Trophoblast cell (in vitro differentiated cells and primary cell): ENCODE results near the gene TTI1.

Source experiments
- DNase-seq, 2 donors: peaks; one replicate each; pipeline ENCODE4 v3.0.0-alpha.2; 2016
- H2AFZ ChIP-seq: 2 replicates; pipeline ENCODE4 v1.6.1; 2013; ENCODE audit warnings: low read length, moderate library complexity, mild to moderate bottlenecking; ENCODE audit not compliant: insufficient read depth, poor library complexity
- H2AK5ac ChIP-seq: 2 replicates; pipeline ENCODE4 v1.6.1; 2013; ENCODE audit warnings: mild to moderate bottlenecking, low read length
- H2BK120ac ChIP-seq: 2 replicates; pipeline ENCODE4 v1.6.1; 2013; ENCODE audit warnings: low read length, mild to moderate bottlenecking, moderate library complexity; ENCODE audit not compliant: insufficient read depth, poor library complexity
- H2BK12ac ChIP-seq: 2 replicates; pipeline ENCODE4 v1.6.1; 2013; ENCODE audit warnings: mild to moderate bottlenecking, low read length, moderate library complexity
- H2BK5ac ChIP-seq: 2 replicates; pipeline ENCODE4 v1.6.1; 2013; ENCODE audit warnings: low read length, low read depth, moderate library complexity, mild to moderate bottlenecking; ENCODE audit not compliant: poor library complexity
- H3K14ac ChIP-seq: 2 replicates; pipeline ENCODE4 v1.6.1; 2013; ENCODE audit warnings: mild to moderate bottlenecking, low read length
- H3K18ac ChIP-seq: 2 replicates; pipeline ENCODE4 v1.6.1; 2013; ENCODE audit warnings: mild to moderate bottlenecking, low read length
- H3K23ac ChIP-seq: 2 replicates; pipeline ENCODE4 v1.6.1; 2013; ENCODE audit warnings: low read length
- H3K27ac ChIP-seq: 2 replicates; pipeline ENCODE4 v1.5.1; 2013; ENCODE audit warnings: low read depth, mild to moderate bottlenecking, inconsistent platforms, low read length, moderate library complexity
- H3K27me3 ChIP-seq: 2 replicates; pipeline ENCODE4 v1.6.1; 2013; ENCODE audit warnings: inconsistent platforms, mild to moderate bottlenecking, low read length, moderate library complexity; ENCODE audit not compliant: insufficient read depth
- H3K36me3 ChIP-seq, 2 experiments: 1 replicate in 1 of 2; 2 replicates in 1 of 2; pipeline ENCODE4 v1.6.1; 2013; ENCODE audit warnings: low read length in 2 of 2, mild to moderate bottlenecking in 2 of 2, moderate library complexity in 1 of 2; ENCODE audit not compliant: insufficient read depth in 2 of 2, control insufficient read depth in 1 of 2
- H3K4ac ChIP-seq: 2 replicates; pipeline ENCODE4 v1.6.1; 2013; ENCODE audit warnings: low read depth, mild to moderate bottlenecking, low read length, moderate library complexity
- H3K4me1 ChIP-seq, 2 experiments: 1 replicate in 1 of 2; 2 replicates in 1 of 2; pipeline ENCODE4 v1.6.1; 2013; ENCODE audit warnings: low read length in 2 of 2, mild to moderate bottlenecking in 2 of 2, moderate library complexity in 1 of 2; ENCODE audit not compliant: insufficient read depth in 2 of 2, control insufficient read depth in 1 of 2
- H3K4me2 ChIP-seq: 2 replicates; pipeline ENCODE4 v1.6.1; 2013; ENCODE audit warnings: inconsistent platforms, mild to moderate bottlenecking, low read length, moderate library complexity
- H3K4me3 ChIP-seq: 2 replicates; pipeline ENCODE4 v1.5.1; 2013; ENCODE audit warnings: mild to moderate bottlenecking, low read depth, low read length, inconsistent platforms
- H3K79me1 ChIP-seq: one replicate; pipeline ENCODE4 v1.6.1; 2013; ENCODE audit warnings: low read length
- H3K79me2 ChIP-seq: 2 replicates; pipeline ENCODE4 v1.6.1; 2013; ENCODE audit warnings: low read length, mild to moderate bottlenecking; ENCODE audit not compliant: control insufficient read depth, insufficient read depth, poor library complexity
- H3K9ac ChIP-seq: 2 replicates; pipeline ENCODE4 v1.6.1; 2013; ENCODE audit warnings: mild to moderate bottlenecking, low read length
- H3K9me3 ChIP-seq: 2 replicates; pipeline ENCODE4 v1.6.1; 2013; ENCODE audit warnings: low read depth, mild to moderate bottlenecking, control low read depth, inconsistent platforms, low read length; ENCODE audit not compliant: insufficient read depth
- H4K12ac ChIP-seq: 2 replicates; pipeline ENCODE4 v1.6.1; 2013; ENCODE audit warnings: low read depth, mild to moderate bottlenecking, low read length, moderate library complexity
- H4K8ac ChIP-seq: 2 replicates; pipeline ENCODE4 v1.6.1; 2013; ENCODE audit warnings: low read depth, mild to moderate bottlenecking, low read length, moderate library complexity
- H4K91ac ChIP-seq: one replicate; pipeline ENCODE4 v1.6.1; 2013; ENCODE audit warnings: low read depth, mild to moderate bottlenecking, low read length, moderate library complexity
- WGBS: extraction: QIAGEN DNeasy Blood & Tissue Kit; methylation state at CpG from one replicate; pipeline ENCODE4 v1.1.7; 2013; ENCODE audit warnings: missing lambda C conversion rate; ENCODE audit not compliant: insufficient read length, insufficient coverage; ENCODE audit errors: extremely low coverage; 5-methylcytosine and 5-hydroxymethylcytosine counted together

Gene TTI1

GRCh38 chr20:37939701-37940560 lies 93.3 kb downstream of the TTI1 start:
- H3K9me3 ChIP-seq = peaks cover 3% of the 10 kb centered on the region
- no peaks in the 10 kb centered on the region for H3K79me1 ChIP-seq
- no peak overlapping the region for H2BK12ac ChIP-seq
- no peak for DNase-seq
- H4K8ac ChIP-seq = no peak overlapping the region
- no peak overlapping the region for H3K14ac ChIP-seq
- no peak overlapping the region for H3K9ac ChIP-seq
- no peak overlapping the region for H4K91ac ChIP-seq
- no peak overlapping the region for H3K18ac ChIP-seq
- no peaks in the 10 kb centered on the region for H3K36me3 ChIP-seq
- H2AK5ac ChIP-seq = no peak overlapping the region
- H3K23ac ChIP-seq = no peak overlapping the region
- no peak overlapping the region for H2BK120ac ChIP-seq
- no peak overlapping the region for H3K4ac ChIP-seq
- peak overlapping the region; percentile 33 for H3K4me3 ChIP-seq
- H3K27me3 ChIP-seq = no peaks in the 10 kb centered on the region
- H3K79me2 ChIP-seq = no peaks in the 10 kb centered on the region
- H3K27ac ChIP-seq = no peak overlapping the region
- H2AFZ ChIP-seq = no peak overlapping the region
- no peak overlapping the region for H2BK5ac ChIP-seq
- no peak overlapping the region for H4K12ac ChIP-seq
- WGBS = no CpG with 5 or more reads among the region's 25 CpGs
- H3K4me1 ChIP-seq = no peaks in the 10 kb centered on the region
- H3K4me2 ChIP-seq = no peak overlapping the region

GRCh38 chr20:37938954-37939353 lies 94.3 kb downstream of the TTI1 start:
- Histone ChIP-seq H3K4me2 (no peak overlapping the region), H3K27ac (no peak overlapping the region), H4K12ac (no peak overlapping the region), H3K79me2 (no peaks in the 10 kb centered on the region), H2AK5ac (no peak overlapping the region), H3K23ac (no peak overlapping the region), H4K8ac (no peak overlapping the region), H2AFZ (no peak overlapping the region), H2BK12ac (no peak overlapping the region), H3K27me3 (no peaks in the 10 kb centered on the region), H3K4me1 (no peaks in the 10 kb centered on the region), H3K4me3 (no peak overlapping the region), H2BK5ac (no peak overlapping the region), H3K9me3 (peaks cover 3% of the 10 kb centered on the region), H3K4ac (no peak overlapping the region), H3K79me1 (no peaks in the 10 kb centered on the region), H3K9ac (no peak overlapping the region), H4K91ac (no peak overlapping the region), H3K36me3 (no peaks in the 10 kb centered on the region), H3K14ac (no peak overlapping the region), H2BK120ac (no peak overlapping the region), H3K18ac (no peak overlapping the region)
- no CpG with 5 or more reads among the region's 9 CpGs for WGBS
- DNase-seq = no peak

GRCh38 chr20:37938181-37938750 lies 95.0 kb downstream of the TTI1 start:
- Histone ChIP-seq H2AFZ (no peak overlapping the region), H3K4me1 (peaks cover 0 to under 1% of the 10 kb centered on the region in 2 experiments), H4K91ac (no peak overlapping the region), H2AK5ac (no peak overlapping the region), H3K4me2 (no peak overlapping the region), H3K18ac (no peak overlapping the region), H3K27me3 (no peaks in the 10 kb centered on the region), H2BK12ac (no peak overlapping the region), H4K12ac (no peak overlapping the region), H3K23ac (no peak overlapping the region), H4K8ac (no peak overlapping the region), H3K79me1 (no peaks in the 10 kb centered on the region), H3K9me3 (peaks cover 3% of the 10 kb centered on the region), H2BK5ac (no peak overlapping the region), H2BK120ac (no peak overlapping the region), H3K4me3 (no peak overlapping the region), H3K36me3 (no peaks in the 10 kb centered on the region), H3K14ac (no peak overlapping the region), H3K4ac (no peak overlapping the region), H3K9ac (no peak overlapping the region), H3K79me2 (no peaks in the 10 kb centered on the region), H3K27ac (no peak overlapping the region)
- WGBS = no CpG with 5 or more reads among the region's 12 CpGs
- DNase-seq = no peak

GRCh38 chr20:37937686-37938085 lies 95.6 kb downstream of the TTI1 start:
- DNase-seq = no peak
- no peak overlapping the region for H3K9ac ChIP-seq
- no CpG with 5 or more reads among the region's 4 CpGs for WGBS

More at GRCh38 chr20:37937686-37938085, 95.6 kb downstream of the TTI1 start:
- Histone ChIP-seq H4K12ac (no peak overlapping the region), H3K18ac (no peak overlapping the region), H3K14ac (no peak overlapping the region), H3K79me1 (no peaks in the 10 kb centered on the region), H2BK120ac (no peak overlapping the region), H3K36me3 (no peaks in the 10 kb centered on the region), H3K27me3 (no peaks in the 10 kb centered on the region), H3K9me3 (peaks cover 3% of the 10 kb centered on the region), H3K4me2 (no peak overlapping the region), H3K23ac (no peak overlapping the region), H2BK5ac (no peak overlapping the region), H4K91ac (no peak overlapping the region), H2AFZ (no peak overlapping the region), H2BK12ac (no peak overlapping the region), H4K8ac (no peak overlapping the region), H3K27ac (no peak overlapping the region), H3K79me2 (no peaks in the 10 kb centered on the region), H3K4me3 (no peak overlapping the region), H2AK5ac (no peak overlapping the region), H3K4me1 (peaks cover 2 to 3% of the 10 kb centered on the region in 2 experiments), H3K4ac (no peak overlapping the region)
